ENCODE results near the gene UQCR10. TPM values are rescaled to one million over a fixed set of nuclear protein-coding genes. Genes with fewer than 3 reads are reported as not detected.

Gene UQCR10
- total and polyA plus RNA-seq, 8 donors: 23.9 to 103 (median 32.6) TPM

DNA sequence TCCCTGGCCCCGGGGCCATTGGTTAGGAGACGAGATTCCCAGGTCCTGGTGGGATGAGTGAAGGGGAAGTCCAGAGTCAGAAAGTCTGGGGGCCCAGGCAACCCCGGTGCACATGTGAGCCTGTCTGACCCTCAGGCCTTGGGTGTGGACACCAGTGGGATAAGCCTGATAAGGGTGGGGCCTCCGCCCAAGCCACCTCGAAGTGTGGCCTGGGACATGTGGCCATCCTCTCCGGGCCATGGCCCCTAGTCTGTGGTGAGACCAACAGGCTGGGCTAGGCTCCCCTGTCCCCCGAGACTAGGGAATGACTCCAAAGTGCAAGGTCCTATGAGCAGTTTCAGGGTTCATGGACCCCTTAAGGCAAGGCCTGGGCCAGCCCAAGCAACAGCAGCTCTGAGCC lies 41.1 kb upstream of the UQCR10 start:
- WGBS, 2 donors: 62 to 64% methylated on average over 7 of the region's 7 CpGs
- ATAC-seq (no peak), FAIRE-seq (no peak), DNase-seq (no peak)
- Histone ChIP-seq H3K27me3 (peaks cover 0 to under 1% (median 0%) of the 10 kb centered on the region in 4 donors), H3K4me3 (no peak overlapping the region), H3K27ac (no peak overlapping the region), H3K36me3 (peaks cover 0 to under 1% (median 0%) of the 10 kb centered on the region in 3 donors), H3K4me1 (no peaks in the 10 kb centered on the region), H3K9me3 (no peaks in the 10 kb centered on the region)
- TF ChIP-seq, protein P1, sequence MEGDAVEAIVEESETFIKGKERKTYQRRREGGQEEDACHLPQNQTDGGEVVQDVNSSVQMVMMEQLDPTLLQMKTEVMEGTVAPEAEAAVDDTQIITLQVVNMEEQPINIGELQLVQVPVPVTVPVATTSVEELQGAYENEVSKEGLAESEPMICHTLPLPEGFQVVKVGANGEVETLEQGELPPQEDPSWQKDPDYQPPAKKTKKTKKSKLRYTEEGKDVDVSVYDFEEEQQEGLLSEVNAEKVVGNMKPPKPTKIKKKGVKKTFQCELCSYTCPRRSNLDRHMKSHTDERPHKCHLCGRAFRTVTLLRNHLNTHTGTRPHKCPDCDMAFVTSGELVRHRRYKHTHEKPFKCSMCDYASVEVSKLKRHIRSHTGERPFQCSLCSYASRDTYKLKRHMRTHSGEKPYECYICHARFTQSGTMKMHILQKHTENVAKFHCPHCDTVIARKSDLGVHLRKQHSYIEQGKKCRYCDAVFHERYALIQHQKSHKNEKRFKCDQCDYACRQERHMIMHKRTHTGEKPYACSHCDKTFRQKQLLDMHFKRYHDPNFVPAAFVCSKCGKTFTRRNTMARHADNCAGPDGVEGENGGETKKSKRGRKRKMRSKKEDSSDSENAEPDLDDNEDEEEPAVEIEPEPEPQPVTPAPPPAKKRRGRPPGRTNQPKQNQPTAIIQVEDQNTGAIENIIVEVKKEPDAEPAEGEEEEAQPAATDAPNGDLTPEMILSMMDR (IDR thresholded peaks at IDR 0.05): no peak
- intact Hi-C loops (cut with DNase I): no loop called here

GRCh38 chr22:29726512-29727130 lies 40.5 kb upstream of the UQCR10 start:
- no peak overlapping the region for H3K27ac ChIP-seq
- no peak overlapping the region for H3K4me3 ChIP-seq
- 41 to 42% methylated on average over 15 of the region's 15 CpGs for WGBS, 2 donors
- no peaks in the 10 kb centered on the region for H3K4me1 ChIP-seq
- H3K27me3 ChIP-seq: no peaks in the 10 kb centered on the region
- peaks cover 0 to 5% (median 0%) of the 10 kb centered on the region in 3 donors for H3K36me3 ChIP-seq
- no peaks in the 10 kb centered on the region for H3K9me3 ChIP-seq
- TF ChIP-seq, protein P1 (IDR thresholded peaks at IDR 0.05): no peak
- ATAC-seq: no peak
- intact Hi-C loops (cut with DNase I): no loop called here
- no peak for FAIRE-seq
- no peak for DNase-seq

- TF ChIP-seq, protein P1 (IDR thresholded peaks at IDR 0.05): no peak
- Histone ChIP-seq H3K9me3 (no peaks in the 10 kb centered on the region), H3K4me3 (no peak overlapping the region), H3K4me1 (no peaks in the 10 kb centered on the region), H3K27ac (no peak overlapping the region), H3K27me3 (no peaks in the 10 kb centered on the region), H3K36me3 (peaks cover 0 to 5% (median 0%) of the 10 kb centered on the region in 3 donors)
- intact Hi-C loops (cut with DNase I): no loop called here
- WGBS, 2 donors: 8% methylated on average over 9 to 17 of the region's 17 CpGs
- peak; percentile 22 to 82 (median 56) for ATAC-seq
- FAIRE-seq: no peak
- no peak for DNase-seq
These were observed 40.0 kb upstream of the UQCR10 start for GRCh38 chr22:29727131-29727523.

GRCh38 chr22:29729161-29729560 lies 38.0 kb upstream of the UQCR10 start:
- Histone ChIP-seq H3K27ac (no peak overlapping the region), H3K36me3 (peaks cover 0 to 5% (median 0%) of the 10 kb centered on the region in 3 donors), H3K9me3 (no peaks in the 10 kb centered on the region), H3K4me1 (no peaks in the 10 kb centered on the region), H3K27me3 (no peaks in the 10 kb centered on the region), H3K4me3 (no peak overlapping the region)
- FAIRE-seq (no peak), ATAC-seq (no peak), DNase-seq (no peak)
- 90 to 94% methylated on average over 18 to 20 of the region's 20 CpGs for WGBS, 2 donors
- TF ChIP-seq, protein P1 (IDR thresholded peaks at IDR 0.05): no peak
- intact Hi-C loops (cut with DNase I): no loop called here

GRCh38 chr22:29731058-29731850 lies 35.9 kb upstream of the UQCR10 start:
- FAIRE-seq: no peak
- 79 to 81% methylated on average over 18 of the region's 18 CpGs for WGBS, 2 donors
- TF ChIP-seq, protein P1 (IDR thresholded peaks at IDR 0.05): no peak

More at GRCh38 chr22:29731058-29731850, 35.9 kb upstream of the UQCR10 start:
- Histone ChIP-seq H3K27me3 (no peaks in the 10 kb centered on the region), H3K4me3 (no peak overlapping the region), H3K9me3 (no peaks in the 10 kb centered on the region), H3K27ac (no peak overlapping the region), H3K4me1 (no peaks in the 10 kb centered on the region), H3K36me3 (peaks cover 0 to 5% (median 0%) of the 10 kb centered on the region in 3 donors)
- DNase-seq (no peak), ATAC-seq (no peak)
- intact Hi-C loops (cut with DNase I): no loop called here

Data from pancreas (tissue), 10 donors.